Tibial artery (tissue), 4 donors: ENCODE results near the gene XRN1.

Experiments used
- DNase-seq, 2 donors: peaks; one replicate each; pipeline ENCODE4 v3.0.0-alpha.2; 2019
- H3K27ac ChIP-seq, 2 donors: fragments of 200-600 bp; sonication (generic) in 1 of 2; 1 replicate in 1 of 2; 2 replicates in 1 of 2; pipeline ENCODE4 v1.5.1; 2018 to 2019; ENCODE audit warnings: mild to moderate bottlenecking in 1 of 2
- H3K27me3 ChIP-seq, 2 donors: fragments of 200-600 bp; sonication (generic) in 1 of 2; one replicate each; pipeline versions ENCODE4 v1.5.1 to v1.6.0; 2016 to 2019
- H3K36me3 ChIP-seq, 3 donors: fragments of 200-600 bp; sonication (generic) in 2 of 3; one replicate each; pipeline ENCODE4 v1.5.1; 2016 to 2019; ENCODE audit warnings: mild to moderate bottlenecking in 2 of 3
- H3K4me1 ChIP-seq, 4 donors: fragments of 200-600 bp; sonication (generic) in 2 of 4; 1 replicate in 3 of 4; 2 replicates in 1 of 4; pipeline ENCODE4 v1.5.1; 2016 to 2019
- H3K4me3 ChIP-seq, 2 donors: fragments of 200-600 bp; sonication (generic) in 1 of 2; 1 replicate in 1 of 2; 2 replicates in 1 of 2; pipeline ENCODE4 v1.5.1; 2018 to 2019; ENCODE audit warnings: mild to moderate bottlenecking in 2 of 2
- H3K9me3 ChIP-seq, 3 donors: fragments of 200-600 bp; sonication (generic) in 1 of 3; one replicate each; pipeline ENCODE4 v1.5.1; 2016 to 2019
- CTCF ChIP-seq, 2 experiments: fragments of 200-600 bp in 1 of 2; fragments of 450-650 bp in 1 of 2; IDR thresholded peaks; one replicate each; pipeline ENCODE4 v1.5.1; 2017 to 2019; ENCODE audit warnings: antibody characterized with exemption in 2 of 2, mild to moderate bottlenecking in 1 of 2, moderate library complexity in 1 of 2
- intact Hi-C: fragments of 100-400 bp; cut with DNase I; formaldehyde crosslinking; loops from one replicate; pipeline ENCODE4 v1.15.0; 2023; ENCODE audit warnings: low total_unique reads

Gene XRN1, protein sequence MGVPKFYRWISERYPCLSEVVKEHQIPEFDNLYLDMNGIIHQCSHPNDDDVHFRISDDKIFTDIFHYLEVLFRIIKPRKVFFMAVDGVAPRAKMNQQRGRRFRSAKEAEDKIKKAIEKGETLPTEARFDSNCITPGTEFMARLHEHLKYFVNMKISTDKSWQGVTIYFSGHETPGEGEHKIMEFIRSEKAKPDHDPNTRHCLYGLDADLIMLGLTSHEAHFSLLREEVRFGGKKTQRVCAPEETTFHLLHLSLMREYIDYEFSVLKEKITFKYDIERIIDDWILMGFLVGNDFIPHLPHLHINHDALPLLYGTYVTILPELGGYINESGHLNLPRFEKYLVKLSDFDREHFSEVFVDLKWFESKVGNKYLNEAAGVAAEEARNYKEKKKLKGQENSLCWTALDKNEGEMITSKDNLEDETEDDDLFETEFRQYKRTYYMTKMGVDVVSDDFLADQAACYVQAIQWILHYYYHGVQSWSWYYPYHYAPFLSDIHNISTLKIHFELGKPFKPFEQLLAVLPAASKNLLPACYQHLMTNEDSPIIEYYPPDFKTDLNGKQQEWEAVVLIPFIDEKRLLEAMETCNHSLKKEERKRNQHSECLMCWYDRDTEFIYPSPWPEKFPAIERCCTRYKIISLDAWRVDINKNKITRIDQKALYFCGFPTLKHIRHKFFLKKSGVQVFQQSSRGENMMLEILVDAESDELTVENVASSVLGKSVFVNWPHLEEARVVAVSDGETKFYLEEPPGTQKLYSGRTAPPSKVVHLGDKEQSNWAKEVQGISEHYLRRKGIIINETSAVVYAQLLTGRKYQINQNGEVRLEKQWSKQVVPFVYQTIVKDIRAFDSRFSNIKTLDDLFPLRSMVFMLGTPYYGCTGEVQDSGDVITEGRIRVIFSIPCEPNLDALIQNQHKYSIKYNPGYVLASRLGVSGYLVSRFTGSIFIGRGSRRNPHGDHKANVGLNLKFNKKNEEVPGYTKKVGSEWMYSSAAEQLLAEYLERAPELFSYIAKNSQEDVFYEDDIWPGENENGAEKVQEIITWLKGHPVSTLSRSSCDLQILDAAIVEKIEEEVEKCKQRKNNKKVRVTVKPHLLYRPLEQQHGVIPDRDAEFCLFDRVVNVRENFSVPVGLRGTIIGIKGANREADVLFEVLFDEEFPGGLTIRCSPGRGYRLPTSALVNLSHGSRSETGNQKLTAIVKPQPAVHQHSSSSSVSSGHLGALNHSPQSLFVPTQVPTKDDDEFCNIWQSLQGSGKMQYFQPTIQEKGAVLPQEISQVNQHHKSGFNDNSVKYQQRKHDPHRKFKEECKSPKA (N-terminal part only)

GRCh38 chr3:142447852-142448823, at the start of gene XRN1:
Gene XRN1 (minus strand): TSS chr3:142448037. CDS start chr3:142447944, 93 bp downstream.
- Histone ChIP-seq H3K27ac (peak within 1 kb of the TSS; percentile 94 to 97), H3K4me1 (peaks cover 0 to 38% (median 22%) of the 10 kb centered on the region in 4 donors), H3K4me3 (peak within 1 kb of the TSS; percentile 75 to 82), H3K27me3 (no peaks in the 10 kb centered on the region), H3K36me3 (peaks cover 0 to 14% (median 0%) of the 10 kb centered on the region in 3 donors), H3K9me3 (no peaks in the 10 kb centered on the region)
- DNase-seq: peak; percentile 96
- no peak for TF ChIP-seq CTCF (IDR thresholded peaks at IDR 0.05)
- intact Hi-C loops: no loop called here

DNA sequence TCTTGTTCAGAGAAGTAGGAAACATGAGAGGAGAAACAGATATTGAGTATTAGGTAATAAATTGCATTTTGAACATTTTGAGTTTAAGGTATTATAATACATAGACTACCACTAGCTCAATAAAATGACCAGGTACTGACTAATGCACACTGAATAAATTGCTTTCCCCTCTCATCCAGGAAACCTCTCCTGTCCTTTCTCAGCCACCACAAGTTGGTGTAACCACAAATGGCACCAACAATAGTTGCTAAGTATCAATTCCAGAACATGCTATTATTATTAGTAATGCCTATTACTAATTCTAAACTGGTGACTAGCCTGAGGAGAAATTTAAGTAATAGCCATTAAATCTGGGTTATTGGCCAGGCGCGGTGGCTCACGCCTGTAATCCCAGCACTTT, 47.3 kb upstream of the XRN1 start:
- intact Hi-C loops: no loop called here
- H3K27me3 ChIP-seq: no peaks in the 10 kb centered on the region
- no peaks in the 10 kb centered on the region for H3K9me3 ChIP-seq
- H3K36me3 ChIP-seq: peaks cover 55 to 73% (median 56%) of the 10 kb centered on the region in 3 donors
- TF ChIP-seq CTCF (IDR thresholded peaks at IDR 0.05): no peak
- no peak overlapping the region for H3K27ac ChIP-seq
- H3K4me1 ChIP-seq: peaks cover 0 to 4% (median 0%) of the 10 kb centered on the region in 4 donors
- no peak overlapping the region for H3K4me3 ChIP-seq
- no peak for DNase-seq

DNA sequence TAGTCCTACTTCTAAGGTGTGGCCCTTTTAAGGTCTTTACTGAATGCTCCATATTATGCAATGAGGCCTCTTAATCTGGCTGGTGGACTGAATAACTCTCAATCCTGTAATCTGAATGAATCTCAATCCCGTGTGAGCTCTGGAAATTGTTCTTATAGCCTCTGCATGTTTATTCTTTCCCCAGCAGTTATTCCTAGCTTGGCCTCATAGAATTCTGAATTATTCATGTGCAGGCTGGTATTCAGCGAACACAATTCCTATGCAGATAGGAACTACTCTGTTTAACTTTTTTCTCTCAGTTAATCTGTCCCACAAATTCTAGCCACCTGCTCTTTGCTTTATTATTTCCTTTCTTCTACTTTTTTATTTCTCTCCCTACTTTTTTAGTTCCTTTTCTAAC, 44.3 kb upstream of the XRN1 start:
- intact Hi-C loops: no loop called here
- no peaks in the 10 kb centered on the region for H3K27me3 ChIP-seq
- peaks cover 68 to 83% (median 69%) of the 10 kb centered on the region in 3 donors for H3K36me3 ChIP-seq
- no peak for DNase-seq
- H3K27ac ChIP-seq: no peak overlapping the region
- H3K4me1 ChIP-seq: no peaks in the 10 kb centered on the region
- H3K9me3 ChIP-seq: no peaks in the 10 kb centered on the region
- H3K4me3 ChIP-seq: no peak overlapping the region
- no peak for TF ChIP-seq CTCF (IDR thresholded peaks at IDR 0.05)

DNA sequence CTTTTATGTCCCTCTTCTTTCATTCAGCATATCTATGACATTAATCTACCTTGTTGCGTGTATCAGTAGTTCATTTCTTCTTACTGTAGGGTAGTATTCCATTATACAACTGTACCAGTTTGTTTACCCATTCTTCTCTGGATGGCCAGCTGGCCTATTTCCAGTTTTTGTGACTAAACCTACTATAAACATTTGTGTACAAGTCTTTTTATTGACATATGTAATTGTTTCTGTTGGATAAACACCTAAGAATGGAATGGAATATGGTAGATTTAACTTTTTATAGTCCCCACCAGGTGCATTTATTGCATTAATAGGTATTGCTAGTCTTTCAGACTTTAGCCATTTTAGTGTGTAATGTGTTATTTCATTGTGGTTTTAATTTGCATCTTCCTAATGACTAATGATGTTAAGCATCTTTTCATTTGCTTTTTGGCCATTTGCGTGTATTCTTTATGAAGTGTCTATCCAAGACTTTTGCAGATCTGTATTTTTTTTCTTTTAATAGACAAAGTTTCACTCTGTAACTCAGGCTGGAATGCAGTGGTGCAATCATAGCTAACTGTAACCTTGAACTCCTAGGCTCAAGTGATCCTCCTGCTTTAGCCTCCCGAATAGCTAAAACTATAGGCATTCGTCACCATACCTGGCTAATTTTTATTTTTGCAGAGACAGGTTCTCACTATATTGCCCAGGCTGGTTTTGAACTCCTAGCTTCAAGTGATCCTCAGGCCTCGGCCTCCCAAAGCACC, 41.9 kb upstream of the XRN1 start:
- Histone ChIP-seq H3K4me1 (no peaks in the 10 kb centered on the region), H3K27ac (no peak overlapping the region), H3K36me3 (peaks cover 66 to 86% (median 78%) of the 10 kb centered on the region in 3 donors), H3K27me3 (no peaks in the 10 kb centered on the region), H3K9me3 (no peaks in the 10 kb centered on the region), H3K4me3 (no peak overlapping the region)
- intact Hi-C loops: no loop called here
- TF ChIP-seq CTCF (IDR thresholded peaks at IDR 0.05): no peak
- DNase-seq: no peak
